Type B pancreatic cell (in vitro differentiated cells): ENCODE data around the gene SRXN1. TPM values are rescaled to one million over a fixed set of nuclear protein-coding genes. Genes with fewer than 3 reads are reported as not detected.

ENCODE experiments used
- DNase-seq: peaks from one replicate; pipeline ENCODE4 v3.0.0; 2021; ENCODE audit warnings: mixed read lengths; ENCODE audit not compliant: unreplicated experiment; ENCODE audit errors: extremely low spot score
- H3K27ac Mint-ChIP-seq: 2 replicates; pipeline ENCODE4 v1.8.0; 2021; ENCODE audit warnings: mild to moderate bottlenecking, mixed read lengths
- H3K27me3 Mint-ChIP-seq: 2 replicates; pipeline ENCODE4 v1.8.0; 2021; ENCODE audit warnings: mixed read lengths
- H3K36me3 Mint-ChIP-seq: 2 replicates; pipeline ENCODE4 v1.8.0; 2021; ENCODE audit warnings: mixed read lengths
- H3K4me1 Mint-ChIP-seq: one replicate; pipeline ENCODE4 v1.8.0; 2021; ENCODE audit warnings: mixed read lengths; ENCODE audit not compliant: unreplicated experiment
- H3K4me3 Mint-ChIP-seq: 2 replicates; pipeline ENCODE4 v1.8.0; 2021; ENCODE audit warnings: mild to moderate bottlenecking, mixed read lengths
- H3K9me3 Mint-ChIP-seq: 2 replicates; pipeline ENCODE4 v1.8.0; 2021; ENCODE audit warnings: mixed read lengths
- CTCF ChIP-seq: fragments of 200-600 bp; sonication (generic); conservative IDR thresholded peaks from 2 replicates; pipeline ENCODE4 v1.5.0; 2021; ENCODE audit warnings: antibody characterized with exemption, mild to moderate bottlenecking
- total RNA-seq: library from RNA; stranded (reverse); gene quantifications from 2 replicates; pipeline ENCODE4 v1.2.1, GENCODE V29; 2021; ENCODE audit warnings: low replicate concordance

SRXN1 gene
- total RNA-seq, 1 donor from 2014 or later = 16.3 TPM

- Mint-ChIP-seq H3K36me3 (no peaks in the 10 kb centered on the region), H3K4me3 (no peak overlapping the region), H3K27me3 (no peaks in the 10 kb centered on the region), H3K4me1 (no peaks in the 10 kb centered on the region), H3K9me3 (no peaks in the 10 kb centered on the region), H3K27ac (no peak overlapping the region)
- TF ChIP-seq CTCF = no peak
- no peak for DNase-seq
These were observed 54.7 kb downstream of the SRXN1 start for GRCh38 chr20:598133-598850.

GRCh38 chr20:597560-597959, 55.4 kb downstream of the SRXN1 start:
- Mint-ChIP-seq H3K27ac (no peak overlapping the region), H3K4me1 (no peaks in the 10 kb centered on the region), H3K4me3 (no peak overlapping the region), H3K27me3 (no peaks in the 10 kb centered on the region), H3K36me3 (no peaks in the 10 kb centered on the region), H3K9me3 (no peaks in the 10 kb centered on the region)
- no peak for TF ChIP-seq CTCF
- DNase-seq = no peak

Other genes with a start within 250 kb of the SRXN1 start
- gene RBCK1, start 244.9 kb downstream of the SRXN1 start, total RNA-seq = 81.3 and 84.9 TPM in 2 replicates
- 31.8 and 33.2 TPM in 2 replicates for gene TBC1D20, start 190.7 kb downstream of the SRXN1 start, total RNA-seq
- gene CSNK2A1, start 109.4 kb downstream of the SRXN1 start, total RNA-seq = 138 and 151 TPM in 2 replicates
- 0.94 TPM in 1 of 2 replicates, not detected in the other for gene TCF15, start 42.9 kb downstream of the SRXN1 start, total RNA-seq
- 0.36 TPM in 1 of 2 replicates, not detected in the other for gene SCRT2, start 22.6 kb upstream of the SRXN1 start, total RNA-seq
- gene SLC52A3, start 115.3 kb upstream of the SRXN1 start, total RNA-seq = 1.3 and 2.1 TPM in 2 replicates
- 14.3 and 26.7 TPM in 2 replicates for gene FAM110A, start 180.5 kb upstream of the SRXN1 start, total RNA-seq